ENCODE measurements around the gene PRXL2A.

DNA sequence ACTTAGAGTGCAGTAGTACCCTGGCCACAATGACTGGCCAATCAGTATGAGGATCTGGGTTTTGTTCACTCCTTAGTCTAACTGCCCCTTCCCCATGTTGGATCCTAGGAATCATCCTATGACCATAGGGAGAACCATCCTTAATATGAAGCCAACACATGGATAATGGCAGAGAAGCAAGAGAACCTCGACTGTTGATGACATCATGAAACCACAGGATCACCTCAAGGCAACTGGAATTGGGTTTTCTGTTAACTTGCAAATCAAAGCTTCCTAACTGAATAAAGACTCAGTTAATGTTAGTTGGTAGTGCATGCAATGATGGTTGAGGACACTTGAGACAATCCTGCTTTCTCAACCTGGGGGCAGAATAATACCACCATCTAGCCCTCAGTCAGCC lies 3.3 kb upstream of the PRXL2A start:
- TF ChIP-seq, protein P1, sequence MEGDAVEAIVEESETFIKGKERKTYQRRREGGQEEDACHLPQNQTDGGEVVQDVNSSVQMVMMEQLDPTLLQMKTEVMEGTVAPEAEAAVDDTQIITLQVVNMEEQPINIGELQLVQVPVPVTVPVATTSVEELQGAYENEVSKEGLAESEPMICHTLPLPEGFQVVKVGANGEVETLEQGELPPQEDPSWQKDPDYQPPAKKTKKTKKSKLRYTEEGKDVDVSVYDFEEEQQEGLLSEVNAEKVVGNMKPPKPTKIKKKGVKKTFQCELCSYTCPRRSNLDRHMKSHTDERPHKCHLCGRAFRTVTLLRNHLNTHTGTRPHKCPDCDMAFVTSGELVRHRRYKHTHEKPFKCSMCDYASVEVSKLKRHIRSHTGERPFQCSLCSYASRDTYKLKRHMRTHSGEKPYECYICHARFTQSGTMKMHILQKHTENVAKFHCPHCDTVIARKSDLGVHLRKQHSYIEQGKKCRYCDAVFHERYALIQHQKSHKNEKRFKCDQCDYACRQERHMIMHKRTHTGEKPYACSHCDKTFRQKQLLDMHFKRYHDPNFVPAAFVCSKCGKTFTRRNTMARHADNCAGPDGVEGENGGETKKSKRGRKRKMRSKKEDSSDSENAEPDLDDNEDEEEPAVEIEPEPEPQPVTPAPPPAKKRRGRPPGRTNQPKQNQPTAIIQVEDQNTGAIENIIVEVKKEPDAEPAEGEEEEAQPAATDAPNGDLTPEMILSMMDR (IDR thresholded peaks at IDR 0.05) = no peak
- TF ChIP-seq POLR2AphosphoS5 (IDR thresholded peaks at IDR 0.05) (no peak), POLR2A (IDR thresholded peaks at IDR 0.05; ENCODE audit: low read depth) (no peak), EP300 (IDR thresholded peaks at IDR 0.05) (no peak)
